ENCODE data around the gene JOSD2.

Gene JOSD2

GRCh38 chr19:50549059-50549926 is 38.3 kb upstream of the JOSD2 start:
- Histone ChIP-seq H3K4me3 (ENCODE audit: low read length) (no peak overlapping the region), H3K56ac (ENCODE audit: low read length) (no peak overlapping the region)

DNA sequence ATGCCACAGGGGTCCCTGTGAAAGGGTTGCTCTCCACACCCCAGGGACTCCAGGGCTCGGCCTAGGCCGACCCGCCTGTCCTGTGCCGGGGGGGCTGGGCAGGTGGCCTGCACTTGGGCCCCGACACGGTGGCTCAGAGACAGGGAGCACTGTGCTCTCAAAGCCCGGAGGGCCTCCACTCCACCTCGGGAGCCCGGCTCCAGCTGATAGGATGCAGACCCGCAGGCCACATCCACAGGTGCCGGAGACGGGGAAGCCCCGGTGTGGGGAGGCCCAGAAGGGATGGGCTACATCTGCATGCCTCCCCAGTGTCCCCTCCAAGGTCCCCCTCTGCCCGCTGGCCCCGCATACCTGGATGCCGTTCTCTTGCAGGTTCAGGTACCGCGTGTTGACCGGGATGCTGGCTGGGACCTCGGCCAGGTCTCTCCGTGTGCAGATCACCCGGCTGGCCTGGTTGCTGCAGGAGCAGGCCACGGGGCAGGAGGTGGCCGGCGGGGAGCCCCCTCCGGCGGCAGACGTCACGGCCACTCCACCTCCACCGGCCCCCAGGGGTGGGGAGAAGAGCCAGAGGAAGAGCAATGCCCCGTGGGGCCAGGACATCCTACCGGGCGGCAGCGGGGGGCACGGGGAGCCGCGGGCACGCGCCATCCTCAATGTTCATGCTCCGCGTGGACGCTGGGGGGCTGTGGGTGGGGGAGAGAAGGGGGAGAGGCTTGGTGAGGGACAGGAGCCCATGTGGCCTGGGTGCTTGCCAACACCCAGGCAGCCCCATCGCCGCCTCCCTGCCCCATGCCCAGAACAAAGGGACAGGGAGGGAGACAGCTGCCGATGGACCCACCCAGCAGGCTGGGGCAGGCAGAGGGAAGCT is 37.4 kb upstream of the JOSD2 start:
- Histone ChIP-seq H3K23ac (ENCODE audit: low read length) (no peak overlapping the region), H3K27me3 (ENCODE audit: insufficient read depth, low read length, poor library complexity) (peaks cover 5% of the 10 kb centered on the region), H3K36me3 (ENCODE audit: control insufficient read depth, insufficient read depth, low read length) (no peaks in the 10 kb centered on the region), H4K5ac (ENCODE audit: low read length) (no peak overlapping the region), H2BK15ac (replicated peaks; ENCODE audit: low read depth) (no peak overlapping the region), H3K4ac (ENCODE audit: low read depth, low read length) (no peak overlapping the region), H3K56ac (ENCODE audit: low read length) (no peak overlapping the region), H3K79me1 (ENCODE audit: low read length) (no peaks in the 10 kb centered on the region), H3K4me3 (ENCODE audit: low read length) (no peak overlapping the region), H4K8ac (ENCODE audit: low read depth, low read length) (no peak overlapping the region), H3K9ac (ENCODE audit: low read length) (no peak overlapping the region), H2AK5ac (ENCODE audit: low read length) (no peak overlapping the region), H2BK5ac (ENCODE audit: low read length) (no peak overlapping the region), H2BK120ac (ENCODE audit: low read depth, low read length) (no peak overlapping the region), H3K79me2 (ENCODE audit: control insufficient read depth, insufficient read depth, low read length) (no peaks in the 10 kb centered on the region), H3K18ac (ENCODE audit: low read length) (no peak overlapping the region), H3K4me2 (ENCODE audit: low read length) (no peak overlapping the region), H3K27ac (ENCODE audit: low read depth, low read length) (no peak overlapping the region), H3K4me1 (ENCODE audit: control insufficient read depth, low read depth, low read length) (no peaks in the 10 kb centered on the region)
- no CpG with 5 or more reads among the region's 45 CpGs for WGBS (ENCODE audit: extremely low coverage, insufficient coverage, low lambda C conversion rate)
- no peak for DNase-seq

More at GRCh38 chr19:50549059-50549926, 38.3 kb upstream of the JOSD2 start:
- Histone ChIP-seq H3K36me3 (ENCODE audit: control insufficient read depth, insufficient read depth, low read length) (no peaks in the 10 kb centered on the region), H2BK15ac (replicated peaks; ENCODE audit: low read depth) (no peak overlapping the region), H3K4me1 (ENCODE audit: control insufficient read depth, low read depth, low read length) (no peaks in the 10 kb centered on the region), H3K27ac (ENCODE audit: low read depth, low read length) (no peak overlapping the region), H4K8ac (ENCODE audit: low read depth, low read length) (no peak overlapping the region), H2AK5ac (ENCODE audit: low read length) (no peak overlapping the region), H3K79me1 (ENCODE audit: low read length) (no peaks in the 10 kb centered on the region), H3K4me2 (ENCODE audit: low read length) (no peak overlapping the region), H2BK5ac (ENCODE audit: low read length) (no peak overlapping the region), H3K27me3 (ENCODE audit: insufficient read depth, low read length, poor library complexity) (peaks cover 6% of the 10 kb centered on the region), H3K18ac (ENCODE audit: low read length) (no peak overlapping the region), H3K9ac (ENCODE audit: low read length) (no peak overlapping the region), H4K5ac (ENCODE audit: low read length) (no peak overlapping the region), H2BK120ac (ENCODE audit: low read depth, low read length) (no peak overlapping the region), H3K4ac (ENCODE audit: low read depth, low read length) (no peak overlapping the region), H3K79me2 (ENCODE audit: control insufficient read depth, insufficient read depth, low read length) (no peaks in the 10 kb centered on the region), H3K23ac (ENCODE audit: low read length) (no peak overlapping the region)
- WGBS (ENCODE audit: extremely low coverage, insufficient coverage, low lambda C conversion rate): no CpG with 5 or more reads among the region's 22 CpGs
- DNase-seq: no peak

GRCh38 chr19:50547385-50548190 is 36.6 kb upstream of the JOSD2 start:
- no CpG with 5 or more reads among the region's 18 CpGs for WGBS (ENCODE audit: extremely low coverage, insufficient coverage, low lambda C conversion rate)
- H3K23ac ChIP-seq (ENCODE audit: low read length): no peak overlapping the region
- H2AK5ac ChIP-seq (ENCODE audit: low read length): no peak overlapping the region
- H3K4ac ChIP-seq (ENCODE audit: low read depth, low read length): no peak overlapping the region
- peaks cover 5% of the 10 kb centered on the region for H3K27me3 ChIP-seq (ENCODE audit: insufficient read depth, low read length, poor library complexity)
- H2BK15ac ChIP-seq (replicated peaks; ENCODE audit: low read depth): no peak overlapping the region
- no peak overlapping the region for H3K18ac ChIP-seq (ENCODE audit: low read length)
- H3K79me2 ChIP-seq (ENCODE audit: control insufficient read depth, insufficient read depth, low read length): no peaks in the 10 kb centered on the region
- no peak overlapping the region for H2BK120ac ChIP-seq (ENCODE audit: low read depth, low read length)
- H3K9ac ChIP-seq (ENCODE audit: low read length): no peak overlapping the region
- H2BK5ac ChIP-seq (ENCODE audit: low read length): no peak overlapping the region
- no peak overlapping the region for H3K27ac ChIP-seq (ENCODE audit: low read depth, low read length)
- no peaks in the 10 kb centered on the region for H3K36me3 ChIP-seq (ENCODE audit: control insufficient read depth, insufficient read depth, low read length)
- H3K56ac ChIP-seq (ENCODE audit: low read length): no peak overlapping the region
- DNase-seq: no peak
- no peak overlapping the region for H3K4me3 ChIP-seq (ENCODE audit: low read length)
- no peak overlapping the region for H4K8ac ChIP-seq (ENCODE audit: low read depth, low read length)
- no peak overlapping the region for H3K4me2 ChIP-seq (ENCODE audit: low read length)
- no peaks in the 10 kb centered on the region for H3K4me1 ChIP-seq (ENCODE audit: control insufficient read depth, low read depth, low read length)
- no peak overlapping the region for H4K5ac ChIP-seq (ENCODE audit: low read length)
- no peaks in the 10 kb centered on the region for H3K79me1 ChIP-seq (ENCODE audit: low read length)

GRCh38 chr19:50546527-50547221 is 35.7 kb upstream of the JOSD2 start:
- WGBS (ENCODE audit: extremely low coverage, insufficient coverage, low lambda C conversion rate): no CpG with 5 or more reads among the region's 29 CpGs
- Histone ChIP-seq H3K4ac (ENCODE audit: low read depth, low read length) (no peak overlapping the region), H3K9ac (ENCODE audit: low read length) (no peak overlapping the region), H3K4me1 (ENCODE audit: control insufficient read depth, low read depth, low read length) (no peaks in the 10 kb centered on the region), H3K79me2 (ENCODE audit: control insufficient read depth, insufficient read depth, low read length) (no peaks in the 10 kb centered on the region), H3K27ac (ENCODE audit: low read depth, low read length) (no peak overlapping the region), H3K79me1 (ENCODE audit: low read length) (no peaks in the 10 kb centered on the region), H3K4me2 (ENCODE audit: low read length) (no peak overlapping the region), H2BK120ac (ENCODE audit: low read depth, low read length) (no peak overlapping the region), H4K5ac (ENCODE audit: low read length) (no peak overlapping the region), H3K4me3 (ENCODE audit: low read length) (no peak overlapping the region), H2BK5ac (ENCODE audit: low read length) (no peak overlapping the region), H3K56ac (ENCODE audit: low read length) (no peak overlapping the region), H3K27me3 (ENCODE audit: insufficient read depth, low read length, poor library complexity) (peaks cover 2% of the 10 kb centered on the region), H3K36me3 (ENCODE audit: control insufficient read depth, insufficient read depth, low read length) (no peaks in the 10 kb centered on the region), H2BK15ac (replicated peaks; ENCODE audit: low read depth) (no peak overlapping the region), H3K18ac (ENCODE audit: low read length) (no peak overlapping the region), H4K8ac (ENCODE audit: low read depth, low read length) (no peak overlapping the region), H2AK5ac (ENCODE audit: low read length) (no peak overlapping the region), H3K23ac (ENCODE audit: low read length) (no peak overlapping the region)
- DNase-seq: no peak

DNA sequence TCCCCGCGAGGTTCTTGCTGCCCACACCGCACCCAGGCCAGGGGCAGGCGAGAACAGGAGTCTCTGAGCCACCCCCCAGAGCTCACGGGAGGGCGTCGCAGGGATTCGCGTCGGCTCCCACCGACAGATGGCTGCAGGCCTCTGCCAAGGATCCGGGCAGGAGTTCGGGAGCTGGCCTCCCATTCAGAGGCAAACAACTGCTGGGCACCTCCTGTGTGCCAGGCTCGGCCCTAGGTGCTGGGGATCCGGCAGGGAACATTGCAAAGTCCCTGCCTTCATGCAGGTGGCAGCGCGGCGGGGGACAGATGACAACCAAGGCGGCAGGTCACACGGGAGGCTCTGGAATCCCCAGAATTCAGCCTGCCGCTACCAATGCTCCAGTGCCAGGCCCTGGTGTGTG is 32.0 kb upstream of the JOSD2 start:
- Histone ChIP-seq H3K4me2 (ENCODE audit: low read length) (no peak overlapping the region), H3K4ac (ENCODE audit: low read depth, low read length) (no peak overlapping the region), H3K27me3 (ENCODE audit: insufficient read depth, low read length, poor library complexity) (no peaks in the 10 kb centered on the region), H4K8ac (ENCODE audit: low read depth, low read length) (no peak overlapping the region), H3K23ac (ENCODE audit: low read length) (no peak overlapping the region), H3K27ac (ENCODE audit: low read depth, low read length) (no peak overlapping the region), H3K36me3 (ENCODE audit: control insufficient read depth, insufficient read depth, low read length) (no peaks in the 10 kb centered on the region), H3K9ac (ENCODE audit: low read length) (no peak overlapping the region), H2BK15ac (replicated peaks; ENCODE audit: low read depth) (no peak overlapping the region), H3K4me3 (ENCODE audit: low read length) (no peak overlapping the region), H3K56ac (ENCODE audit: low read length) (no peak overlapping the region), H3K4me1 (ENCODE audit: control insufficient read depth, low read depth, low read length) (no peaks in the 10 kb centered on the region), H3K79me2 (ENCODE audit: control insufficient read depth, insufficient read depth, low read length) (no peaks in the 10 kb centered on the region), H3K18ac (ENCODE audit: low read length) (no peak overlapping the region), H4K5ac (ENCODE audit: low read length) (no peak overlapping the region), H2AK5ac (ENCODE audit: low read length) (no peak overlapping the region), H3K79me1 (ENCODE audit: low read length) (no peaks in the 10 kb centered on the region), H2BK5ac (ENCODE audit: low read length) (no peak overlapping the region), H2BK120ac (ENCODE audit: low read depth, low read length) (no peak overlapping the region)
- no peak for DNase-seq
- no CpG with 5 or more reads among the region's 21 CpGs for WGBS (ENCODE audit: extremely low coverage, insufficient coverage, low lambda C conversion rate)

Measured in mesendoderm (in vitro differentiated cells).